Activated CD4-positive, alpha-beta T cell treated with anti-CD3 and anti-CD28 coated beads, Interleukin-2, amount 10 ng/mL, durations not matched to agents 7 days and 5 days (primary cell): ENCODE data around the gene GRM5. TPM values are rescaled to one million over a fixed set of nuclear protein-coding genes. Genes with fewer than 3 reads are reported as not detected.
A peak's percentile ranks its signal among the peaks of the same experiment; 100 is the strongest.
"Not testable (repeated sequence)": the region's sequence is repeated elsewhere in the genome, so short reads cannot be mapped to it uniquely, and the experiment has no call there.

Experiments
- CTCF ChIA-PET: fragments of 350-600 bp; sonication (Branson Sonifier 250); formaldehyde crosslinking; loops from one replicate; lab custom pipeline; 2021; ENCODE audit warnings: antibody characterized with exemption; lab: Charles Lee
- POLR2A ChIA-PET: fragments of 350-600 bp; sonication (Branson Sonifier 250); formaldehyde crosslinking; loops from one replicate; lab custom pipeline; 2021; ENCODE audit warnings: antibody characterized with exemption; lab: Charles Lee
- DNase-seq: peaks from one replicate; pipeline ENCODE4 v3.0.0-alpha.2; 2020
- H3K27ac Mint-ChIP-seq: one replicate; pipeline ENCODE4 v1.8.0; 2021; ENCODE audit warnings: mild to moderate bottlenecking, moderate library complexity, mixed read lengths
- H3K27me3 Mint-ChIP-seq: one replicate; pipeline ENCODE4 v1.8.0; 2021; ENCODE audit warnings: mixed read lengths
- H3K36me3 Mint-ChIP-seq: one replicate; pipeline ENCODE4 v1.8.0; 2021; ENCODE audit warnings: low read depth, mixed read lengths
- H3K4me1 Mint-ChIP-seq: one replicate; pipeline ENCODE4 v1.8.0; 2021; ENCODE audit warnings: mixed read lengths
- H3K4me3 Mint-ChIP-seq: one replicate; pipeline ENCODE4 v1.8.0; 2021; ENCODE audit warnings: mild to moderate bottlenecking, moderate library complexity, mixed read lengths
- H3K9me3 Mint-ChIP-seq: one replicate; pipeline ENCODE4 v1.8.0; 2021; ENCODE audit warnings: mixed read lengths
- total RNA-seq, 2 experiments: library from RNA; stranded (reverse); gene quantifications; one replicate each; pipeline ENCODE4 v1.2.3, GENCODE V29; 2021

Gene GRM5
- total RNA-seq, 2 experiments from 2014 or later = not detected

- POLR2A ChIA-PET, H3K4me3 Mint-ChIP-seq, H3K27ac Mint-ChIP-seq, CTCF ChIA-PET, H3K9me3 Mint-ChIP-seq, DNase-seq, H3K27me3 Mint-ChIP-seq, H3K4me1 Mint-ChIP-seq, H3K36me3 Mint-ChIP-seq: not testable (repeated sequence)
Measured at GRCh38 chr11:88948908-88949307, 116.9 kb downstream of the GRM5 start.

DNA sequence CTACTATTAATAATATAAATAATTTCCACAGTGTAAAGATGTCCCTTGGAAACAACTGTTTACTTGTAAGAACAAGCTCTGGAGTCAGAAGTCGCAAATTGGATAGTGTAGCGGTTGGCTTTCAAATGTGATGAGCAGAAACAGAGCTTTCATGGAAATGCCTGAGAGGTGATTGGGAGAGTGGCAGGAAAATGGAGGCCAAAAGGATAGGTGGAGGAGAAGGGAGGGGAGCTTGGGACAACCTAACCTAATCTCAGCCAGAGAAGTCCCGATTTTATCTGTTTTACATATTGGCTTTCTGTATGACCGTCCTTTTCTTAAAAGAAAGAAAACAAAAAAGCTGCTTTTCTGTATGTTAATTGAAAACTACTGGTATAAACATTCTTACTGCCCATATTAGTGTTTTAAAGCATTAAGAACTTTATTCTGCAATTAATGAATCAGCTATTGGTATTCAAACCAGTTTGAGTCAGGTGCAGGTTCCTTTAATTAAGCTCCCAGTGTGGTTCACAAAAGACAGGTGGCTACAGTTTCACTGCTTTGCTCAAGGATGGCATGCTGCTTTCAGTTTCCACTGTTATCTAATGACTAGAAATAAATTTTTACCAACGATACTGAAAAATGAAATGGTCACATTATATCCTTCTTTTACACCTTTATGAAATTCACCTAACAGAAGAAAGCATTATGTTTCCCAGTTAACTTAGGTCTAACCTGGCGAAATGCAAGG, 117.8 kb downstream of the GRM5 start:
- H3K4me3 Mint-ChIP-seq, H3K27me3 Mint-ChIP-seq, CTCF ChIA-PET, H3K9me3 Mint-ChIP-seq, H3K36me3 Mint-ChIP-seq, DNase-seq, H3K4me1 Mint-ChIP-seq, POLR2A ChIA-PET, H3K27ac Mint-ChIP-seq: not testable (repeated sequence)

- H3K27me3 Mint-ChIP-seq, H3K27ac Mint-ChIP-seq, H3K4me3 Mint-ChIP-seq, DNase-seq, H3K4me1 Mint-ChIP-seq, CTCF ChIA-PET, POLR2A ChIA-PET, H3K36me3 Mint-ChIP-seq, H3K9me3 Mint-ChIP-seq: not testable (repeated sequence)
Measured at GRCh38 chr11:88929665-88930064, 136.1 kb downstream of the GRM5 start.

- H3K4me1 Mint-ChIP-seq, H3K36me3 Mint-ChIP-seq, H3K4me3 Mint-ChIP-seq, H3K9me3 Mint-ChIP-seq, H3K27ac Mint-ChIP-seq, H3K27me3 Mint-ChIP-seq, CTCF ChIA-PET, POLR2A ChIA-PET, DNase-seq: not testable (repeated sequence)
Measured at GRCh38 chr11:88917065-88917464, 148.7 kb downstream of the GRM5 start.

DNA sequence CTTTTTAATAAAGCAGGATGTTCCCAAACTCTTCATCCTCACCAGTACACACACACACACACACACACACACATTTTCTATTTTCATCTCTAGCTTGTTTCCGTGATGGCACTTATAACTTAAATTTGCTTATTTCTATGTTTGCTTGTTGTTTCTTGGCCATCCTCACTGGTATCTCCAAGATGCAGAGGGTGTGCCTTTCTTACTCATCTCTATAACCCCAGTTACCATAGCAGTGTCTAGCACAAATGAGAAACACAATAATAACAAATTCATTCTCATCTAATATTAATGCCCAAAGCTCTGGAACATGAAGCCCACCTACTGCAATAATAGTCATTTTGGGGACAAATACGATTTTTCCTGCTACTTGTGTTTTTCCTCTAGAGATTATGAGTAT, 156.3 kb downstream of the GRM5 start:
- no peaks in the 10 kb centered on the region for H3K27me3 Mint-ChIP-seq
- H3K4me3 Mint-ChIP-seq = no peak overlapping the region
- ChIA-PET POLR2A (no interaction called here), CTCF (no interaction called here)
- no peaks in the 10 kb centered on the region for H3K4me1 Mint-ChIP-seq
- DNase-seq = no peak
- H3K9me3 Mint-ChIP-seq = no peaks in the 10 kb centered on the region
- no peaks in the 10 kb centered on the region for H3K36me3 Mint-ChIP-seq
- H3K27ac Mint-ChIP-seq = no peak overlapping the region

DNA sequence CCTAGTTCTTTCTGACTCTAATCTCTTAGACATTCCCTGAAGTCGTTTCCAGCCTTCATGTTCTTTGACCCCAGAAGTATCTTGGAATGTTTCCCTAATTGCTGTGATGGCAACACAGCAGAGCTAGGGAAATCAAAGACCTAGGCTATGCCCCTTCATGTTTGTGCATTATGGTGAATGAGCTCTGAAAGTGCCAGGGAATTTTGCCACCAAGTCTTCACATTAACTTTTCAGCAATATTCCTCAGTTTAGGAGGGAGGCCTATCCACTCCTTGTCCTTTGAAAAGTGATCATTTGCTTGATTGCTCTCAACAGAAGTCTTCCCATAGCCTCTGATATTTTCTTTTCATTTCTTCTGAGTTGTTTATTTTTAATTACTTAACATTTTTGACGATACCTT, 164.3 kb downstream of the GRM5 start:
- POLR2A ChIA-PET, H3K9me3 Mint-ChIP-seq, H3K36me3 Mint-ChIP-seq, H3K27me3 Mint-ChIP-seq, H3K4me3 Mint-ChIP-seq, H3K27ac Mint-ChIP-seq, H3K4me1 Mint-ChIP-seq, CTCF ChIA-PET, DNase-seq: not testable (repeated sequence)

DNA sequence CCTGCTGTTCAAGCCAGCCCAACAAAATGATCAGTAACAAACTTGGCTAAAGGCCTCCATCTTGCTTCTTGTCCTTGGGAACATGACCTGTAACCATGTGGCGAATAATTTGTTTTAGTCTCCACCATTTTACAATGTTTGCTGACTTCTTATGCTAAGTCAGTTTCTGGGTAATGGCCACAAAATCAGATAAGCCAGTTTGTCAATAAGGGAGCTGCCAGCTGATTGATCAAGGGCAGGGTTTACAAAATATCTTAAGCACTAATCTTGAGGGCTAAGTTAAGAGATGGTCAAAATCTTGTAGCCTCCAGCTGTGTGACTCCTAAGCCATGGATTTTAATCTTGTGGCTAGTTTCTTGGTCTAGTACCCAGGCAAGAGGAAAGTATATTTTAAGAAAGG, 176.9 kb downstream of the GRM5 start:
- H3K27me3 Mint-ChIP-seq, H3K27ac Mint-ChIP-seq, DNase-seq, CTCF ChIA-PET, H3K4me1 Mint-ChIP-seq, H3K36me3 Mint-ChIP-seq, POLR2A ChIA-PET, H3K4me3 Mint-ChIP-seq: not testable (repeated sequence)
- H3K9me3 Mint-ChIP-seq = peaks cover 26% of the 10 kb centered on the region

DNA sequence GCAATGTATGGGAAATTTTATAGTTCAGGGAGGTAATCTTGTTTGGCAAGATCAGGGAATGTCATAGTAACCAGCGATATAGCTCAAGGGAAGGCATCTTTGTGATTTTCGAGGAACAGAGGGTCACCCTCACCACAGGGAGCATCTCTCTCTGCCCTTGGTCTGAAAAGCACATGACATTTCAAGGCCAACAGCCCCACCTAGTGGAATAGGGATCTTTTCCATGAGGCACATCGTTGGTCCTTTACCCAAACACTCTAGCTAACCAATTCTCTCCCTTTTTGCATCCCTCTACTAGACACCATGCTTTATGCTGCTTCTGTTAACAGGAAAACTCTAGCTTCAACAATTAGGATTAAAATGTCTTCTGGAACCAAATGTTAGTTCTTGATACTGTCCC, 179.0 kb downstream of the GRM5 start:
- H3K9me3 Mint-ChIP-seq = peaks cover 32% of the 10 kb centered on the region
- H3K27ac Mint-ChIP-seq = no peak overlapping the region
- peaks cover 4% of the 10 kb centered on the region for H3K4me1 Mint-ChIP-seq
- H3K27me3 Mint-ChIP-seq = no peaks in the 10 kb centered on the region
- ChIA-PET POLR2A (no interaction called here), CTCF (no interaction called here)
- peak; percentile 67 for DNase-seq
- peaks cover 9% of the 10 kb centered on the region for H3K36me3 Mint-ChIP-seq
- no peak overlapping the region for H3K4me3 Mint-ChIP-seq

DNA sequence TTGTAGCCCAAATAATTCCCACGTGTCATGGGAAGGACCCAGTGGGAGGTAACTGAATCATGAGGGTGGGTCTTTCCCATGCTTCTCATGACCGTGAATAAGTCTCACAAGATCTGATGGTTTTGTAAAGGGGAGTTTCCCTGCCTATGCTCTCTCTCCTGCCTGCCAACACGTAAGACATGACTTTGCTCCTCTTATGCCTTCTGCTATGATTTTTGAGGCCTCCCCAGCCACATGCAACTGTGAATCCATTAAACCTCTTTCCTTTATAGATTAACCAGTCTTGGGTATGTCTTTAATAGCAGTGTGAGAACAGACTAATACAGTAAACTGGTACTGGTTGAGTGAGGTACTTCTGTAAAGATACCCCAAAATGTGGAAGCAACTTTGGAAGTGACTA, 183.0 kb downstream of the GRM5 start:
- POLR2A ChIA-PET = not testable (repeated sequence)

DNA sequence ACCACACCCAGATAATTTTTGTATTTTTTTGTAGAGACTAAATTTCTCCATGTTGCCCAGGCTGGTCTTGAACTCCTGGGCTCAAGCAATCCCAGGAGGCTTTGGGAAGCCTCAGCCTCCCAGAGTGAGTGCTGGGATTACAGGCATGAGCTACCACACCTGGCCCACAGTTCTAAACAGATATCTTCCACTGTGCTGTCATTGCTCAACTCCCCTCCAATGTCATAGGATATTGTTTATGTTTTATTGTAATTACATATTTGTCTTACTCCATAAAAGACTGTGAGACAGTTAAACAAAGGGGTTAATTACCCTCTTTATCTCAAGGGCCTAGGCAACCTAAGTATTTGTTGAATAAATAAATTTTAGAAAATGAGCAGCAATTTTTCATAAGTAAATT, 204.2 kb downstream of the GRM5 start:
- H3K36me3 Mint-ChIP-seq = no peaks in the 10 kb centered on the region
- H3K9me3 Mint-ChIP-seq = no peaks in the 10 kb centered on the region
- POLR2A ChIA-PET = no interaction called here
- H3K4me3 Mint-ChIP-seq = no peak overlapping the region
- DNase-seq = no peak
- CTCF ChIA-PET = no interaction called here
- H3K27ac Mint-ChIP-seq = no peak overlapping the region
- H3K27me3 Mint-ChIP-seq = no peaks in the 10 kb centered on the region
- H3K4me1 Mint-ChIP-seq = no peaks in the 10 kb centered on the region

More for the DNA sequence above, 183.0 kb downstream of the GRM5 start:
- H3K4me1 Mint-ChIP-seq, H3K4me3 Mint-ChIP-seq, H3K27ac Mint-ChIP-seq, CTCF ChIA-PET, H3K36me3 Mint-ChIP-seq, DNase-seq, H3K27me3 Mint-ChIP-seq: not testable (repeated sequence)
- peaks cover 24% of the 10 kb centered on the region for H3K9me3 Mint-ChIP-seq

- H3K9me3 Mint-ChIP-seq, DNase-seq, H3K36me3 Mint-ChIP-seq, H3K27ac Mint-ChIP-seq, POLR2A ChIA-PET, CTCF ChIA-PET, H3K27me3 Mint-ChIP-seq, H3K4me3 Mint-ChIP-seq, H3K4me1 Mint-ChIP-seq: not testable (repeated sequence)
Measured at GRCh38 chr11:88860431-88860830, 205.4 kb downstream of the GRM5 start.

DNA sequence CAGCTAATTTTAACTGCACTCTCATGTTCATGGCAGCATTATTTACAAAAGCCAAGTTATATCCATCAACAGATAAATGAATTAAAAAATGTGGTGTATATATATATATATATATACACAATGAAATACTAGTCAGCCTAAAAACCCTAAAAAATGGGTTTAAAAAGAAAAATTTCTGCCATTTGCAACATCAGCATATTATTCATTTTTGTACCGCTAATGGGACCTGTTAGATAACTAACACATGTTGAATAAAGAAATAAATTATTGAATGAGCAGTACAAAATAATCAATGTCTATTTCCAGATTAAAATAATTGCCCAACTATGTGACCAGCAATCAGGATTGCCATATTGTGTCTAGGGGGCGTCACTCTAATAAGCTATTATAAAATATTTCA, 211.8 kb downstream of the GRM5 start:
- CTCF ChIA-PET, H3K27me3 Mint-ChIP-seq, H3K36me3 Mint-ChIP-seq, H3K4me3 Mint-ChIP-seq, POLR2A ChIA-PET, H3K27ac Mint-ChIP-seq, H3K4me1 Mint-ChIP-seq, DNase-seq, H3K9me3 Mint-ChIP-seq: not testable (repeated sequence)

GRCh38 chr11:88851547-88851946, 214.2 kb downstream of the GRM5 start:
- H3K27ac Mint-ChIP-seq, H3K9me3 Mint-ChIP-seq, H3K36me3 Mint-ChIP-seq, DNase-seq, H3K27me3 Mint-ChIP-seq, H3K4me1 Mint-ChIP-seq, H3K4me3 Mint-ChIP-seq, CTCF ChIA-PET, POLR2A ChIA-PET: not testable (repeated sequence)

- H3K9me3 Mint-ChIP-seq, H3K27me3 Mint-ChIP-seq, H3K36me3 Mint-ChIP-seq, H3K27ac Mint-ChIP-seq, CTCF ChIA-PET, POLR2A ChIA-PET, DNase-seq, H3K4me3 Mint-ChIP-seq: not testable (repeated sequence)
- H3K4me1 Mint-ChIP-seq = peaks cover 15% of the 10 kb centered on the region
Measured at GRCh38 chr11:88849773-88850172, 216.0 kb downstream of the GRM5 start.
